GM21381 (cell line): Measurements from ENCODE around the gene AFAP1L2.

Experiments used
- ATAC-seq: cut with Tn5 transposase; IDR thresholded peaks from one replicate; pipeline ENCODE4 v1.9.1; 2021; ENCODE audit warnings: mild to moderate bottlenecking, moderate library complexity; ENCODE audit not compliant: unreplicated experiment

AFAP1L2 gene

GRCh38 chr10:114276066-114276465 lies 128.2 kb downstream of the AFAP1L2 start:
- no peak for ATAC-seq

- no peak for ATAC-seq
These were observed 129.5 kb downstream of the AFAP1L2 start for GRCh38 chr10:114274616-114275453.

- no peak for ATAC-seq
These were observed 130.4 kb downstream of the AFAP1L2 start for GRCh38 chr10:114273910-114274309.

GRCh38 chr10:114272696-114273095 lies 131.6 kb downstream of the AFAP1L2 start:
- no peak for ATAC-seq

- ATAC-seq: no peak
These were observed 132.5 kb downstream of the AFAP1L2 start for GRCh38 chr10:114271779-114272167.

GRCh38 chr10:114271075-114271778 lies 133.1 kb downstream of the AFAP1L2 start:
- no peak for ATAC-seq

- no peak for ATAC-seq
These were observed 137.8 kb downstream of the AFAP1L2 start for GRCh38 chr10:114266521-114266920.

- no peak for ATAC-seq
These were observed 138.8 kb downstream of the AFAP1L2 start for GRCh38 chr10:114265392-114266053.

GRCh38 chr10:114262496-114262895 lies 141.8 kb downstream of the AFAP1L2 start:
- no peak for ATAC-seq

- no peak for ATAC-seq
These were observed 143.2 kb downstream of the AFAP1L2 start for GRCh38 chr10:114261076-114261475.

GRCh38 chr10:114260366-114260765 lies 143.9 kb downstream of the AFAP1L2 start:
- no peak for ATAC-seq

- no peak for ATAC-seq
These were observed 144.5 kb downstream of the AFAP1L2 start for GRCh38 chr10:114259824-114260223.

GRCh38 chr10:114258274-114258840 lies 145.9 kb downstream of the AFAP1L2 start:
- ATAC-seq: no peak

- ATAC-seq: no peak
These were observed 146.8 kb downstream of the AFAP1L2 start for GRCh38 chr10:114257498-114257897.

GRCh38 chr10:114256822-114257221 lies 147.5 kb downstream of the AFAP1L2 start:
- no peak for ATAC-seq

- ATAC-seq: no peak
These were observed 148.1 kb downstream of the AFAP1L2 start for GRCh38 chr10:114256008-114256765.

- ATAC-seq: no peak
These were observed 149.1 kb downstream of the AFAP1L2 start for GRCh38 chr10:114255227-114255626.

- no peak for ATAC-seq
These were observed 151.4 kb downstream of the AFAP1L2 start for GRCh38 chr10:114252883-114253282.

GRCh38 chr10:114252092-114252491 lies 152.2 kb downstream of the AFAP1L2 start:
- ATAC-seq: no peak

GRCh38 chr10:114250716-114251115 lies 153.6 kb downstream of the AFAP1L2 start:
- no peak for ATAC-seq

- ATAC-seq: no peak
These were observed 154.1 kb downstream of the AFAP1L2 start for GRCh38 chr10:114250236-114250635.
